BJ (cell line): ENCODE results near the gene CEP170. TPM values are rescaled to one million over a fixed set of nuclear protein-coding genes. Genes with fewer than 3 reads are reported as not detected.

ENCODE experiments used
- CTCF ChIA-PET: fragments of 350-600 bp; formaldehyde crosslinking; extraction: SDS; loops from one replicate; lab custom pipeline; 2021; ENCODE audit warnings: antibody characterized with exemption, inconsistent platforms; lab: Yijun Ruan, JAX
- POLR2A ChIA-PET: fragments of 300-600 bp; sonication (Branson Sonifier 250); formaldehyde crosslinking; extraction: SDS; loops from one replicate; lab custom pipeline; 2021; ENCODE audit warnings: antibody characterized with exemption; lab: Charles Lee
- DNase-seq: peaks from one replicate; pipeline ENCODE4 v3.0.0-alpha.2; 2011; ENCODE audit warnings: low read depth
- H3K27me3 ChIP-seq: 2 replicates; pipeline ENCODE4 v1.6.0; 2011; ENCODE audit warnings: low read length; ENCODE audit not compliant: control insufficient read depth, insufficient read depth
- H3K36me3 ChIP-seq: 2 replicates; pipeline ENCODE4 v1.5.1; 2011; ENCODE audit warnings: low read length; ENCODE audit not compliant: control insufficient read depth, insufficient read depth
- H3K4me3 ChIP-seq: 2 replicates; pipeline ENCODE4 v1.5.1; 2011; ENCODE audit warnings: low read depth, mild to moderate bottlenecking, control low read depth, low read length
- polyA plus RNA-seq: library from polyadenylated mRNA; depleted of rRNA; stranded (reverse); fragments of >200 nt; gene quantifications from 2 replicates; pipeline ENCODE4 v1.2.3, GENCODE V29; 2011
- TF ChIP-seq, protein P1 (sequence below): IDR thresholded peaks from 2 replicates; pipeline ENCODE4 v1.5.1; 2011; ENCODE audit warnings: low read depth, mild to moderate bottlenecking, control low read depth, inconsistent platforms, low read length, moderate library complexity; ENCODE audit not compliant: insufficient read depth

The CEP170 gene
- polyA plus RNA-seq, 1 experiment: 42.0 TPM

DNA sequence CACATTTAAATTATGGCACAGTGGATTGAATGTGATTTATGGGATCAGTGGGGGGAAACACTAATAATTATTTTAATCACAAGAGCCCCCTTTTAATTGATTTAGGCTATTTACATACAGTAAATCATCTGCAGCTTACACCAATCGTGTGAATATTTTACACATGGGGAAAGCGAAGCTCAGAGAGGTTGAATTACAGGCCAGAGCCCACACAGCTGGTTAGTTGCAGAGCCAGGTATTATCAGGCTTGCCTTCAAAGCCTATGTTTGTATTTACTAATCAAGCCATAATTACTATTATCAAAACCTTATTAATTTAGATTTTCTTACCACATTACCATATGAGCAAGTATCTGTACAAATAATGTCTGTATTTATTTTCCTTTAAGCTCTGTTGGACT lies 1.5 kb upstream of the CEP170 start:
- H3K36me3 ChIP-seq: no peaks in the 10 kb centered on the region
- POLR2A ChIA-PET: interaction anchor here (0.6 to 2.2 kb wide), 2 partner anchors 8 to 84 kb away, joined by 3 to 8 read pairs; no protein-coding TSS in a partner anchor
- no peak for DNase-seq

DNA sequence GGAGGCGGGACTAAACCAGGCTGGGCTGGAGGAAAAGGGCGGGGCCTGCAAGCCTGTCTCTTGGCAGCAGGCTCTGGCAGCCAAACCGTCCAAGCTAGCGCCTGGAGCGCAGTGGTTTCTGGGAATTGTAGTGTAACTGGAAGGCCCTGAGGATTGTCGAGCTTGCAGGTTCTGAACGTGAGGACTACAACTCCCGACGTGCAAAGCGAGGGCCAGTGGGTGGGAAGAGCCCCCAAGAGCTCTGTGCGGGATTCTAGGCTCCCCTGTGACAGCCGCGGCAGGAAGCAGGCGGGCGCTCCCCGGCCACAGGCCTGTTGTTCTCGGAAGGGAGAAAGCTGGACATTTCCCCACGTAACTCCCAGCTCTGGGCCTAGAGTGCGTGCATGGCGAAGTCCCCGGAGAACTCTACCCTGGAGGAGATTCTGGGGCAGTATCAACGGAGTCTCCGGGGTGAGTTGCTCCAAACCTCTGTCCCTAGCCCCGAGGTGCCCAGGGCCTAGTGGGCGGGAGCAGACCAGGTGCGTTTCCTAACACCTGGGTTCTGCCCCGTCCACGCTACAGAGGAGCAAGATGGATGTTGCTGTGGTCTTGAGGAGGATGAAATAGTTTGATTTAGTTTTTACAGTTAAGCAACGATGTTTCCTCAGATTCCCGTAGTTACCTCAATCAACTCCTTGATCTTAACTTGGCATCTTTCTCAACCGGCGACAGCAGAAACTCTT lies 871 bp upstream of the CEP170 start, which contains the start of gene SDCCAG8:
SDCCAG8 (plus strand) TSS at position 251 of the 722 bp plus-strand sequence; CDS start at position 384, 133 bp downstream.
- Histone ChIP-seq H3K27me3 (no peaks in the 10 kb centered on the region), H3K4me3 (peak within 1 kb of the TSS; percentile 83), H3K36me3 (no peaks in the 10 kb centered on the region)
- DNase-seq: peak; percentile 99
- CTCF ChIA-PET: interaction anchor here (0.6 to 1.0 kb wide), 3 partner anchors 13 to 1044 kb away, joined by 3 to 6 read pairs (median 4); no protein-coding TSS in a partner anchor
- TF ChIP-seq, protein P1, sequence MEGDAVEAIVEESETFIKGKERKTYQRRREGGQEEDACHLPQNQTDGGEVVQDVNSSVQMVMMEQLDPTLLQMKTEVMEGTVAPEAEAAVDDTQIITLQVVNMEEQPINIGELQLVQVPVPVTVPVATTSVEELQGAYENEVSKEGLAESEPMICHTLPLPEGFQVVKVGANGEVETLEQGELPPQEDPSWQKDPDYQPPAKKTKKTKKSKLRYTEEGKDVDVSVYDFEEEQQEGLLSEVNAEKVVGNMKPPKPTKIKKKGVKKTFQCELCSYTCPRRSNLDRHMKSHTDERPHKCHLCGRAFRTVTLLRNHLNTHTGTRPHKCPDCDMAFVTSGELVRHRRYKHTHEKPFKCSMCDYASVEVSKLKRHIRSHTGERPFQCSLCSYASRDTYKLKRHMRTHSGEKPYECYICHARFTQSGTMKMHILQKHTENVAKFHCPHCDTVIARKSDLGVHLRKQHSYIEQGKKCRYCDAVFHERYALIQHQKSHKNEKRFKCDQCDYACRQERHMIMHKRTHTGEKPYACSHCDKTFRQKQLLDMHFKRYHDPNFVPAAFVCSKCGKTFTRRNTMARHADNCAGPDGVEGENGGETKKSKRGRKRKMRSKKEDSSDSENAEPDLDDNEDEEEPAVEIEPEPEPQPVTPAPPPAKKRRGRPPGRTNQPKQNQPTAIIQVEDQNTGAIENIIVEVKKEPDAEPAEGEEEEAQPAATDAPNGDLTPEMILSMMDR: no peak
- POLR2A ChIA-PET: interaction anchor here (0.6 to 2.2 kb wide), 3 partner anchors 9 to 1244 kb away, joined by 3 to 10 read pairs (median 8); no protein-coding TSS in a partner anchor

More for the DNA sequence above, 1.5 kb upstream of the CEP170 start:
- TF ChIP-seq, protein P1: no peak
- H3K4me3 ChIP-seq: peak overlapping the region; percentile 83
- CTCF ChIA-PET: interaction anchor here (1.0 kb wide), 1 partner anchor 1043 kb away, joined by 4 read pairs; no protein-coding TSS in a partner anchor
- no peaks in the 10 kb centered on the region for H3K27me3 ChIP-seq

DNA sequence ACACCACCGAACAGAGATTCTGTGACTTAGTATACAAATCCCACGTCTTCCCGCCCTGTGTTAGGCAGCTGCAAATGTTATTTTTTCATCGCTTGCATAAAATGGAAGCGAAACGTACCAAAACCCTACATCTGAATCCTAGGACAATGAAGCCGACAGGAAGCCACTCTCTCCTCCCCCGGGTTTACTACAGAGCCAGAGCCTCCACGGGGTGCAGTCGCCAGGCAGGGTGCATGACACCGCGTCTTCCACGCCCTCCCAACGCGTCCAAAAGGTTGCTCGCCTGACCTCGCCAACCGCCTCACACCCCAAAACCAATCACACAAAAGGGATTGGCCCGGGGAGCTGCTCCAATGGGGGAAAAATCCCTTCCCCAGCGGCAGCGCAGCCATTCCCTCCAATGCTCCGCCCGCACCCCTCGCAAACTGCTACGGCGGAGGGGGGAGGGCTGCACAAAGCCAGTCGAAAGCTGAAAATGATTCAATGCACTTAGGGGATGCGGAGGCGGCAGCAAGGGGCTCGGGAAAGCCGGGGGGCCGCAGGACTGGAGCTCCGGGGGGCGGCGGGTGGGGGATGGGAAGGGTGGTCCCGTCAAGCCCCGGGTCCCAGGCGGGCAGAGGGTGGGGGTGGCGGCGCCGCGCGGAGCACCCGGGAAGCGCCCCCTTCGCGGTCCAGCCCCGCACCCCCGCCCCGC lies 701 bp downstream of the CEP170 start:
- Histone ChIP-seq H3K4me3 (peak overlapping the region; percentile 83), H3K36me3 (no peaks in the 10 kb centered on the region), H3K27me3 (no peaks in the 10 kb centered on the region)
- no peak for DNase-seq
- TF ChIP-seq, protein P1: no peak
- CTCF ChIA-PET: no interaction called here
- POLR2A ChIA-PET: interaction anchor here (0.7 to 2.2 kb wide), 2 partner anchors 10 to 465 kb away, joined by 7 to 8 read pairs; no protein-coding TSS in a partner anchor

DNA sequence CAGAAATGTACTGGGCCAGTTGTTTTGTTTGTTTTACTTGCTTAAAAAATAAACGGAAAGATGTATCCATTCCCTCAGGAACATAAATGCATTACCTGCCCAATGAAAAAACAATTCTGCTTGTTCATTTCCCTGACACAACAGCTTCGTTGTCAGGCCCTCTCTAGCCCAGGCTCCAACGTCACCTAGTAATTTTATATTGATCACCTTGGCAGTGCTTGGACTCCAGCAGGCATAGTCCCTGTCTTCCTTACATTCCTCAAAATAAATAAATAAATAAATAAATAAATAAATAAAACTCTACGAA lies 1.2 kb downstream of the CEP170 start:
- ChIA-PET CTCF (no interaction called here), POLR2A (no interaction called here)
- TF ChIP-seq, protein P1: no peak
- no peaks in the 10 kb centered on the region for H3K27me3 ChIP-seq
- H3K36me3 ChIP-seq: no peaks in the 10 kb centered on the region
- no peak for DNase-seq
- H3K4me3 ChIP-seq: peak overlapping the region; percentile 83

DNA sequence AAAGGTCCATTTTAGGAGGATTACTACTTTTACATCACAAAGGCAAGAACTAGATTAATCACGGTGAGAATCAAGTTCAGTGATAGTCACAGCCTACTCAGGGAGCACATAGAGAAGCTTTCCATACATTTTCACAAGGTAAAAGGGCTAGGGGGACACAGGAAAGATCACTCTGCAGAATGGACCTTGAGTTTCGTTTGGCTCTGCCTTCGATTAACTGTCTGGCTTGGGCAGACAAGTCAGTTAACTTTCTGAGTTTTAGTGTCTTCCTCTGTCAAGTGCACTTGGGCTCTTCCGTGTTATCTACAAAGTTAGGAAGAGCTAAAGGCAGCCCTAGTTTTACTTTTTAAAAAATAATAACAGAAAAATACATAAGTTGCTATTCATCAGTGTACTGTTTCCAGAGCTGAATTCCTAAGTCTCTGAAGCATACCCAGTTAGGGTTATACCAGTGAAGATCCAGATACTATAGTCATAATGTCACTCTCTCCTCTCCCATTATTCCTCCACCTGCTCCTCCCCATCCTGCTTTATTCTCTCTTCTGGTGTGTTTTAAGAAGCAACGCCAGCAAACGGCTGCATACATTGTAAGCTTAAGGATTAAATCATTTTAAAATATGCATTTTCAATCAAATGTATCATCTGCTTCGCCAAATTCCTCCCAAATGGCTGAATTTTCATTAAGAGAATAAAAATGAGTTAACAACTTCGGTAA lies 1.7 kb downstream of the CEP170 start:
- CTCF ChIA-PET: no interaction called here
- Histone ChIP-seq H3K4me3 (peak overlapping the region; percentile 83), H3K27me3 (no peaks in the 10 kb centered on the region), H3K36me3 (no peaks in the 10 kb centered on the region)
- DNase-seq: no peak
- TF ChIP-seq, protein P1: no peak
- POLR2A ChIA-PET: no interaction called here
